Heart right ventricle (tissue), 16 donors: ENCODE measurements around the gene ITSN1. TPM values are rescaled to one million over a fixed set of nuclear protein-coding genes. Genes with fewer than 3 reads are reported as not detected.
A peak's percentile ranks its signal among the peaks of the same experiment; 100 is the strongest.

Experiments used
- ATAC-seq, 8 donors: fragments of 200-7000 bp; cut with Tn5 transposase; one replicate each; pipeline ENCODE4 v1.9.1; 2020; ENCODE audit warnings: mild to moderate bottlenecking in 8 of 8, moderate library complexity in 8 of 8, moderate number of reproducible peaks in 1 of 8
- DNase-seq, 2 donors: peaks; one replicate each; pipeline ENCODE4 v3.0.0-alpha.2; 2020
- H3K27ac ChIP-seq, 10 donors: fragments of 200-600 bp; sonication (generic) in 2 of 10; one replicate each; pipeline versions ENCODE4 v1.5.0 to v1.8.0; 2020 to 2022; ENCODE audit warnings: mild to moderate bottlenecking in 3 of 10
- H3K27me3 ChIP-seq, 7 donors: fragments of 200-600 bp; one replicate each; pipeline ENCODE4 v1.8.0; 2021 to 2022; ENCODE audit warnings: mild to moderate bottlenecking in 2 of 7
- H3K36me3 ChIP-seq, 9 donors: fragments of 200-600 bp; sonication (generic) in 1 of 9; one replicate each; pipeline versions ENCODE4 v1.5.0 to v1.8.0; 2020 to 2022; ENCODE audit warnings: mild to moderate bottlenecking in 2 of 9
- H3K4me1 ChIP-seq, 9 donors: fragments of 200-600 bp; sonication (generic) in 1 of 9; one replicate each; pipeline versions ENCODE4 v1.5.0 to v1.8.0; 2020 to 2022; ENCODE audit warnings: mild to moderate bottlenecking in 4 of 9
- H3K4me3 ChIP-seq, 10 donors: fragments of 200-600 bp; sonication (generic) in 2 of 10; one replicate each; pipeline versions ENCODE4 v1.5.0 to v1.8.0; 2020 to 2022; ENCODE audit warnings: mild to moderate bottlenecking in 7 of 10, moderate library complexity in 2 of 10
- H3K9me3 ChIP-seq, 11 donors: fragments of 200-600 bp in 10 of 11; sonication (generic) in 2 of 11; one replicate each; pipeline versions ENCODE4 v1.5.0 to v1.8.0; 2013 to 2022; ENCODE audit warnings: mild to moderate bottlenecking in 2 of 11, control low read depth in 1 of 11, moderate library complexity in 1 of 11
- WGBS, 2 donors: extraction: QIAGEN DNeasy Blood & Tissue Kit; methylation state at CpG; one replicate each; pipeline ENCODE4 v1.1.7; 2013; ENCODE audit warnings: inconsistent platforms in 1 of 2; 5-methylcytosine and 5-hydroxymethylcytosine counted together
- intact Hi-C, 10 donors: fragments of 100-400 bp; cut with DNase I; formaldehyde crosslinking; loops; one replicate each; pipeline versions ENCODE4 v1.11.1 to v1.14.2; 2022
- polyA plus RNA-seq, 2 donors: library from polyadenylated mRNA; stranded (reverse); fragments of 200-250 nt; gene quantifications; one replicate each; pipeline ENCODE4 v1.2.3, GENCODE V29; 2013
- total RNA-seq, 10 donors: library from RNA; stranded (reverse); fragmentation: NEBNext Ultra II Directional in 3 of 10; extraction: Animal tissue kit (Norgen Biotek cat#: 25700) in 3 of 10; gene quantifications; one replicate each; pipeline versions ENCODE4 v1.2.1 to v1.2.4, GENCODE V29; 2021 to 2023
- TF ChIP-seq, protein P1 (sequence below), 9 donors: fragments of 200-600 bp; sonication (generic) in 2 of 9; IDR thresholded peaks; one replicate each; pipeline versions ENCODE4 v1.5.0 to v1.8.0; 2021 to 2022; ENCODE audit warnings: antibody characterized with exemption in 9 of 9, mild to moderate bottlenecking in 5 of 9, moderate library complexity in 1 of 9
- donor health status: Arrhythmogenic right ventricular cardiomyopathy.
- donor health status: ischemic (EF 13 %, LVEDD 7.1; RV severe dilation, severe dysfunction).
- donor health status: healthy with polysubstance abuse.
- donor health status: DM: no; HTN: yes; CAD: no.
- donor health status: DM: no; HTN: no; CAD: no.
- donor health status: ischemic (EF 25% LVEDD 6.9; RV normal size, moderate dysfunction).
- donor health status: ischemic (EF 25% LVEDD 5.7; RV mildly dilated, moderate dysfunction).
- donor health status: healthy.
- donor health status: DM: yes; HTN: yes; CAD: no.
- donor health status: Ischemic cardiomyopathy.
- donor health status: ischemic (EF 35%, LVEDD 5.7; RV mildly dilated, moderate dysfunction).
- donor health status: nonischemic (EF 11% LVEDD 7.7; RV severe dilation, severe dysfunction).
- donor health status: DM: yes; HTN: yes; CAD: no.
- donor health status: PGD.
- donor health status: ischemic (EF 29% LVEDD 5.4; RV normal size, mild dysfunction).
- donor health status: nonischemic (EF 23%, LVEDD 6.1; RV moderate dilation, normal function).

Gene ITSN1
- total and polyA plus RNA-seq, 12 donors: 14.6 to 47.3 (median 32.3) TPM

DNA sequence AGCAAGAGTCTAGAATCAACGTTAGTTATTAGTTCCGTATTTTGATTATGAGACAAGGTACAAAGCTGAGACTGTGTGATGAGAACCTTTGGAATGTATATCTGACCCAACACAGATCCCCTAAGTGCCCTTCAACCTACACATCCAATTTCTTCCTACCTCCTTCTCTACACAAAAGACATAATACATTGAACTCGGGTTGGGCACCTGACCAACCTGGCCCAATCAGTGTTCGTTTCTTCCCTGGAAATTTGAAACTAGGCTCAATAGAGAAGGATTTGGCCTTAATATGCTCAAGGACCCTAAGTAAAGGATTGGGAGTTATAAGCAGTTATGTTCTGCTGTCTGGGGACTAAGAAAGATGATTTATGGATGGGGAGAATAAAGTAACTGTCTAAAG is 12.1 kb downstream of the ITSN1 start:
- DNase-seq (no peak), ATAC-seq (no peak)
- H3K27ac ChIP-seq: peak overlapping the region in 1 of 10 donors; percentile 11
- H3K36me3 ChIP-seq: no peaks in the 10 kb centered on the region
- intact Hi-C loops: no loop called here
- H3K27me3 ChIP-seq: no peaks in the 10 kb centered on the region
- WGBS, 2 donors: 91 to 92% methylated on average over 4 of the region's 4 CpGs
- no peak overlapping the region for H3K4me3 ChIP-seq
- TF ChIP-seq, protein P1, sequence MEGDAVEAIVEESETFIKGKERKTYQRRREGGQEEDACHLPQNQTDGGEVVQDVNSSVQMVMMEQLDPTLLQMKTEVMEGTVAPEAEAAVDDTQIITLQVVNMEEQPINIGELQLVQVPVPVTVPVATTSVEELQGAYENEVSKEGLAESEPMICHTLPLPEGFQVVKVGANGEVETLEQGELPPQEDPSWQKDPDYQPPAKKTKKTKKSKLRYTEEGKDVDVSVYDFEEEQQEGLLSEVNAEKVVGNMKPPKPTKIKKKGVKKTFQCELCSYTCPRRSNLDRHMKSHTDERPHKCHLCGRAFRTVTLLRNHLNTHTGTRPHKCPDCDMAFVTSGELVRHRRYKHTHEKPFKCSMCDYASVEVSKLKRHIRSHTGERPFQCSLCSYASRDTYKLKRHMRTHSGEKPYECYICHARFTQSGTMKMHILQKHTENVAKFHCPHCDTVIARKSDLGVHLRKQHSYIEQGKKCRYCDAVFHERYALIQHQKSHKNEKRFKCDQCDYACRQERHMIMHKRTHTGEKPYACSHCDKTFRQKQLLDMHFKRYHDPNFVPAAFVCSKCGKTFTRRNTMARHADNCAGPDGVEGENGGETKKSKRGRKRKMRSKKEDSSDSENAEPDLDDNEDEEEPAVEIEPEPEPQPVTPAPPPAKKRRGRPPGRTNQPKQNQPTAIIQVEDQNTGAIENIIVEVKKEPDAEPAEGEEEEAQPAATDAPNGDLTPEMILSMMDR (IDR thresholded peaks at IDR 0.05): no peak
- H3K4me1 ChIP-seq: peaks cover 0 to 68% (median 42%) of the 10 kb centered on the region in 9 donors
- H3K9me3 ChIP-seq: no peaks in the 10 kb centered on the region

DNA sequence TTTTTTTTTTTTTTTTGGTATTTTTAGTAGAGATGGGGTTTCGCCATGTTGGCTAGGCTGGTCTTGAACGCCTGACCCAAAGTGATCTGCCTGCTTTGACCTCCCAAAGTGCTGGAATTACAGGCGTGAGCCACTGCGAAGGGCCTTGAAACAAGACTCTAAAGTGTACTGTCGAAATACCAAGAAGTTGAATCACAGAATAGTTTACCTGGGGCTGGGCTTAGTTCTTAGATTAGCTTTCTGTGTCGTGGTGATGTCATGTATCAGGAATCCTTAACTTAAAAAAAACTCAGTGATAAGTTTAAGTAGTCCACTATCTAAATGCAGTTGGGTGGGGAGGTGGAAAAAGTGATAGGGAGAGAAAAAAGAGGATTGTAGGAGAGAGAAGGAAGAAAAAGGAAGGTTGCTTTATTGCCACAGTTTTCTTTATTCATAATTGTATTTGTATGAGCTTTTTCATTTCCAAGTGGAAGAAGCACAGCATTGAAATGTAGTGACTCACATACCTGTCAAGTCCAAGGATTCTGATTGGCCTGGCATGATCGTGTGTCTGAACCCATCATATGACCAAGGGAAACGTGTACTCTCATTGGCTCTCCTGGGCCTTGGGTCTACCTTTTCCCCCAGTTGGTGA is 13.4 kb downstream of the ITSN1 start:
- Histone ChIP-seq H3K9me3 (no peaks in the 10 kb centered on the region), H3K27me3 (no peaks in the 10 kb centered on the region), H3K4me3 (no peak overlapping the region), H3K36me3 (no peaks in the 10 kb centered on the region), H3K4me1 (peaks cover 0 to 72% (median 54%) of the 10 kb centered on the region in 9 donors), H3K27ac (peak overlapping the region in 2 of 10 donors; percentile 11 to 42)
- DNase-seq (no peak), ATAC-seq (peak in 5 of 8 donors; percentile 14 to 47 (median 26))
- intact Hi-C loops: no loop called here
- TF ChIP-seq, protein P1 (IDR thresholded peaks at IDR 0.05): no peak
- 58 to 61% methylated on average over 8 of the region's 8 CpGs for WGBS, 2 donors

DNA sequence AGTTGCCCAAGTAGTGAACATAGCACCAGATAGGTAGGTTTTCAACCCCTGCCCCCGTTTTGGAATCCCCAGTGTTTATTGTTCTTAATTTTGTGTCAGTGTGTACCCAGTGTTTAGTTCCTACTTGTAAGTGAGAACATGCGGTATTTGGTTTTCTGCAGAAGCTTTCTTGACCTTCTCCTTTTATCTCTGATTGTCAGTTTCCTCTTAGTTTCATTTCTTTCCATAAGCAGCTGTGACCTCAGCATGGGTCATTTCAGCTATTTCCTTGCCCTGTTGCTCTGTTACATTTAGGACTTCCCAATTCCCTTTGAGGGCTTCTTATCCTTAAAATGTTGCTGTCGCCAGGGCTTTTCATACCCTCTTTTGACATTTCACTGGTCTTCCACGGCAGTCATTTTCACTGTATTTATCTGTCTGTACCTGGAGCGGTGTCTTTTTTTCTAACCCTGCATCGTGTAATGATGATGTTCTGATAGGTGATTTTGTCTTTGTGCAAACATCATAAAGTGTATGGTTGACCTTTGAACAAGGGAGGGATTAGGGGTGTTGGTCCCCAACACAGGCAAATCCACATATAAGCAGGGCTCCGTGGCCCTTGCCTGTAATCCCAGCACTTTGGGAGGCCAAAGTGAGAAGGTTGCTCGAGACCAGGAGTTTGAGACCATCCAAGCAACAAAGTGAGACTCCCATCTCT is 15.0 kb downstream of the ITSN1 start:
- peak overlapping the region in 6 of 10 donors; percentile 3 to 74 (median 38) for H3K27ac ChIP-seq
- H3K36me3 ChIP-seq: no peaks in the 10 kb centered on the region
- H3K4me3 ChIP-seq: no peak overlapping the region
- H3K9me3 ChIP-seq: peaks cover 0 to 9% (median 0%) of the 10 kb centered on the region in 11 donors
- ATAC-seq (peak in 7 of 8 donors; percentile 20 to 76 (median 54)), DNase-seq (no peak)
- WGBS, 2 donors: 53 to 64% methylated on average over 8 of the region's 8 CpGs
- TF ChIP-seq, protein P1 (IDR thresholded peaks at IDR 0.05): no peak
- no peaks in the 10 kb centered on the region for H3K27me3 ChIP-seq
- peaks cover 0 to 62% (median 48%) of the 10 kb centered on the region in 9 donors for H3K4me1 ChIP-seq
- intact Hi-C loops: no loop called here

DNA sequence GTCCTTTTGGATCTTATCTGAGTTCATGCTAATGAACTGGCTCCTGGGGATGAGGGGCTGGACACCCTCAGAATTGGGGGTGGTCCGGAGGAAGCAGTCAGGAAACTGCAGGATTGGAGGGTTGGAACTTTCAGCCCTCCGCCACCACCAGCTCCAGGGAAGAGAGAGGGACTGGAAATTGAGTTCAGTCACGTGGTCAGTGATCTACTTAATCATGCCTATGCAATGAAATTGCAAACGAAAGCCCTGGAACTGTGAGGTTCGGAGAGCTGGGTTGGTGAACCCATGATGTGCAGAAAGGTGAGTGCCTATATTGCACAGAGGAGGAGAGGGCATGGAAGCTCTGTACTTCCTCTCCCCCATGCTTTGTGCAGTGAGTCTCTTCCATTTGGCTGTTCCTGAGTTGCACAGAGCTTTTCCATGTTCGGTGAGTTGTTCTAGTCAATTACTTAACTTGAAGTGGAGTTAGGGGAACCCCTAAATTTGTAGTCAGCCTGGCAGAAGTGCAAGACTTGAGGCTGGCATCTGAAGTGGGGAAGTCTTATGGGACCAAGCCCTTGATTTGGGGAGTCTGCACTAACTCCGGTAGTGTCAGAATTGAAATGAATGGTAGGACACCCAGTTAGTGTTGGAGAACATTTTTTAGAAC is 16.7 kb downstream of the ITSN1 start:
- H3K36me3 ChIP-seq: no peaks in the 10 kb centered on the region
- H3K4me1 ChIP-seq: peaks cover 0 to 60% (median 47%) of the 10 kb centered on the region in 9 donors
- no peak overlapping the region for H3K4me3 ChIP-seq
- H3K9me3 ChIP-seq: peaks cover 0 to 9% (median 0%) of the 10 kb centered on the region in 11 donors
- H3K27ac ChIP-seq: peak overlapping the region in 1 of 10 donors; percentile 46
- TF ChIP-seq, protein P1 (IDR thresholded peaks at IDR 0.05): no peak
- DNase-seq (no peak), ATAC-seq (no peak)
- WGBS, 2 donors: 87% methylated on average over 7 of the region's 7 CpGs
- H3K27me3 ChIP-seq: no peaks in the 10 kb centered on the region
- intact Hi-C loops: no loop called here
